ENCODE data around the gene AFM. TPM values are rescaled to one million over a fixed set of nuclear protein-coding genes. Genes with fewer than 3 reads are reported as not detected.
A peak's percentile ranks its signal among the peaks of the same experiment; 100 is the strongest.

The AFM gene, protein sequence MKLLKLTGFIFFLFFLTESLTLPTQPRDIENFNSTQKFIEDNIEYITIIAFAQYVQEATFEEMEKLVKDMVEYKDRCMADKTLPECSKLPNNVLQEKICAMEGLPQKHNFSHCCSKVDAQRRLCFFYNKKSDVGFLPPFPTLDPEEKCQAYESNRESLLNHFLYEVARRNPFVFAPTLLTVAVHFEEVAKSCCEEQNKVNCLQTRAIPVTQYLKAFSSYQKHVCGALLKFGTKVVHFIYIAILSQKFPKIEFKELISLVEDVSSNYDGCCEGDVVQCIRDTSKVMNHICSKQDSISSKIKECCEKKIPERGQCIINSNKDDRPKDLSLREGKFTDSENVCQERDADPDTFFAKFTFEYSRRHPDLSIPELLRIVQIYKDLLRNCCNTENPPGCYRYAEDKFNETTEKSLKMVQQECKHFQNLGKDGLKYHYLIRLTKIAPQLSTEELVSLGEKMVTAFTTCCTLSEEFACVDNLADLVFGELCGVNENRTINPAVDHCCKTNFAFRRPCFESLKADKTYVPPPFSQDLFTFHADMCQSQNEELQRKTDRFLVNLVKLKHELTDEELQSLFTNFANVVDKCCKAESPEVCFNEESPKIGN
- total RNA-seq (under 1 TPM in 1 of 2 donors, not detected in 1; 0.09 TPM), polyA plus RNA-seq (not detected)
- long read RNA-seq, donor 1, result 0 reads
- long read RNA-seq, donor 2, result 0 reads
- long read RNA-seq, donor 3, result 0 reads
- long read RNA-seq, donor 4, result 0 reads
- long read RNA-seq, donor 5, result 0 reads

GRCh38 chr4:73481358-73481757 is at the start of gene AFM:
TSS of gene AFM (plus strand) at chr4:73481745. CDS start at chr4:73481776, 31 bp downstream.
- no peak within 1 kb of the TSS for H3K9ac ChIP-seq (ENCODE audit: insufficient read depth in 1 of 2, low read length in 2 of 2)
- no peak for ATAC-seq (ENCODE audit: insufficient read depth, low FRiP score)

DNA sequence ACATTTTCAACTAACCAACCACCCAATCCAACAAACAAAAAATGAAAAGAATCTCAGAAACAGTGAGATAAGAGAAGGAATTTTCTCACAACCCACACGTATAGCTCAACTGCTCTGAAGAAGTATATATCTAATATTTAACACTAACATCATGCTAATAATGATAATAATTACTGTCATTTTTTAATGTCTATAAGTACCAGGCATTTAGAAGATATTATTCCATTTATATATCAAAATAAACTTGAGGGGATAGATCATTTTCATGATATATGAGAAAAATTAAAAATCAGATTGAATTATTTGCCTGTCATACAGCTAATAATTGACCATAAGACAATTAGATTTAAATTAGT is 49.8 kb upstream of the AFM start:
- TF ChIP-seq CTCF (IDR thresholded peaks at IDR 0.05; ENCODE audit: control extremely low read depth, extremely low read depth), result no peak
- Histone ChIP-seq H3K9me3 (ENCODE audit: control insufficient read depth in 4 of 4, insufficient read depth in 3 of 4, low read length in 3 of 4) (no peaks in the 10 kb centered on the region), H3K27me3 (ENCODE audit: control insufficient read depth in 3 of 3, insufficient read depth in 3 of 3, low read length in 2 of 3) (no peaks in the 10 kb centered on the region), H3K27ac (ENCODE audit: low read depth in 1 of 2, low read length in 1 of 2) (no peak overlapping the region), H3K36me3 (ENCODE audit: control insufficient read depth in 4 of 4, insufficient read depth in 4 of 4, low read length in 4 of 4) (no peaks in the 10 kb centered on the region), H3K4me1 (ENCODE audit: control insufficient read depth in 5 of 5, insufficient read depth in 5 of 5, low read length in 5 of 5) (peaks cover 0 to 21% (median 0%) of the 10 kb centered on the region in 5 donors), H3K9ac (ENCODE audit: insufficient read depth in 1 of 2, low read length in 2 of 2) (no peak overlapping the region), H3K4me3 (no peak overlapping the region)
- ATAC-seq (ENCODE audit: insufficient read depth, low FRiP score) (no peak), DNase-seq (no peak)
- 61 to 81% methylated on average over 1 of the region's 1 CpG for WGBS, 2 donors

More at GRCh38 chr4:73481358-73481757, at the start of gene AFM:
- no peaks in the 10 kb centered on the region for H3K36me3 ChIP-seq (ENCODE audit: control insufficient read depth in 4 of 4, insufficient read depth in 4 of 4, low read length in 4 of 4)
- H3K9me3 ChIP-seq (ENCODE audit: control insufficient read depth in 4 of 4, insufficient read depth in 3 of 4, low read length in 3 of 4), result peaks cover 0 to 3% (median 0%) of the 10 kb centered on the region in 4 donors
- no peak for DNase-seq
- no peaks in the 10 kb centered on the region for H3K27me3 ChIP-seq (ENCODE audit: control insufficient read depth in 3 of 3, insufficient read depth in 3 of 3, low read length in 2 of 3)
- no peak for TF ChIP-seq CTCF (IDR thresholded peaks at IDR 0.05; ENCODE audit: control extremely low read depth, extremely low read depth)
- 45 to 49% methylated on average over 2 of the region's 2 CpGs for WGBS, 2 donors
- H3K27ac ChIP-seq (ENCODE audit: low read depth in 1 of 2, low read length in 1 of 2), result no peak within 1 kb of the TSS
- no peak within 1 kb of the TSS for H3K4me3 ChIP-seq
- no peaks in the 10 kb centered on the region for H3K4me1 ChIP-seq (ENCODE audit: control insufficient read depth in 5 of 5, insufficient read depth in 5 of 5, low read length in 5 of 5)

- ATAC-seq (ENCODE audit: insufficient read depth, low FRiP score) (no peak), DNase-seq (peak in 1 of 3 donors; percentile 14)
- peaks cover 0 to 21% (median 0%) of the 10 kb centered on the region in 5 donors for H3K4me1 ChIP-seq (ENCODE audit: control insufficient read depth in 5 of 5, insufficient read depth in 5 of 5, low read length in 5 of 5)
- H3K4me3 ChIP-seq, result no peak overlapping the region
- TF ChIP-seq CTCF (IDR thresholded peaks at IDR 0.05; ENCODE audit: control extremely low read depth, extremely low read depth), result no peak
- 60 to 82% methylated on average over 5 of the region's 5 CpGs for WGBS, 2 donors
- no peak overlapping the region for H3K9ac ChIP-seq (ENCODE audit: insufficient read depth in 1 of 2, low read length in 2 of 2)
- H3K9me3 ChIP-seq (ENCODE audit: control insufficient read depth in 4 of 4, insufficient read depth in 3 of 4, low read length in 3 of 4), result no peaks in the 10 kb centered on the region
- H3K36me3 ChIP-seq (ENCODE audit: control insufficient read depth in 4 of 4, insufficient read depth in 4 of 4, low read length in 4 of 4), result no peaks in the 10 kb centered on the region
- no peak overlapping the region for H3K27ac ChIP-seq (ENCODE audit: low read depth in 1 of 2, low read length in 1 of 2)
- no peaks in the 10 kb centered on the region for H3K27me3 ChIP-seq (ENCODE audit: control insufficient read depth in 3 of 3, insufficient read depth in 3 of 3, low read length in 2 of 3)
Measured at GRCh38 chr4:73432169-73433000, 49.2 kb upstream of the AFM start.

All from lung (tissue), 16 donors.